ENCODE measurements around the gene TMEM53. TPM values are rescaled to one million over a fixed set of nuclear protein-coding genes. Genes with fewer than 3 reads are reported as not detected.

The TMEM53 gene
- total and polyA plus RNA-seq, 2 of the 8 experiments (the other 6 are each of a cell fraction or from before 2014, with no cell fraction given): 6.7 to 27.9 TPM

GRCh38 chr1:44685218-44685617 is 10.9 kb upstream of the TMEM53 start (continued):
- TF ChIP-seq EP300 (IDR thresholded peaks at IDR 0.05; ENCODE audit: borderline replicate concordance in 1 of 2, low read depth in 2 of 2, low read length in 2 of 2): no peak

Data from H1 (cell line).